Measurements from ENCODE around the gene TPSAB1. TPM values are rescaled to one million over a fixed set of nuclear protein-coding genes. Genes with fewer than 3 reads are reported as not detected.
A peak's percentile ranks its signal among the peaks of the same experiment; 100 is the strongest.

The TPSAB1 gene
- total RNA-seq, 1 donor from 2014 or later = not detected

GRCh38 chr16:1199347-1200013 lies 41.0 kb upstream of the TPSAB1 start:
- no peak for FAIRE-seq
- H3K27me3 Mint-ChIP-seq (ENCODE audit: low read depth, unreplicated experiment) = peaks cover 11% of the 10 kb centered on the region
- DNase-seq (ENCODE audit: low read depth) = no peak
- Histone ChIP-seq H3K4me3 (ENCODE audit: insufficient read depth, low read depth, low read length) (no peak overlapping the region), H3K27ac (ENCODE audit: low read depth, low read length) (no peak overlapping the region), H4K20me1 (ENCODE audit: insufficient read depth, low read length) (peaks cover 18% of the 10 kb centered on the region), H3K79me2 (ENCODE audit: insufficient read depth, low read length) (no peaks in the 10 kb centered on the region), H3K9ac (ENCODE audit: low read length) (no peak overlapping the region), H3K4me2 (ENCODE audit: low read length) (no peak overlapping the region), H3K36me3 (ENCODE audit: insufficient read depth, low read length) (no peaks in the 10 kb centered on the region), H3K9me3 (ENCODE audit: insufficient read depth, low read depth, low read length) (no peaks in the 10 kb centered on the region), H3K4me1 (ENCODE audit: insufficient read depth, low read length) (peaks cover 2% of the 10 kb centered on the region), H3K27me3 (ENCODE audit: insufficient read depth, low read length) (no peaks in the 10 kb centered on the region), H2AFZ (ENCODE audit: low read depth, low read length) (no peak overlapping the region)
- H3K9me3 Mint-ChIP-seq (ENCODE audit: unreplicated experiment) = no peaks in the 10 kb centered on the region
- H3K4me3 Mint-ChIP-seq (ENCODE audit: unreplicated experiment) = peak overlapping the region; percentile 64
- TF ChIP-seq CTCF (IDR thresholded peaks at IDR 0.05; ENCODE audit: insufficient read depth, low read depth, low read length) (no peak), EZH2 (IDR thresholded peaks at IDR 0.05; ENCODE audit: insufficient read depth, low read length) (no peak)
- H3K4me1 Mint-ChIP-seq (ENCODE audit: low read depth, unreplicated experiment) = no peaks in the 10 kb centered on the region
- H3K36me3 Mint-ChIP-seq (ENCODE audit: low read depth, unreplicated experiment) = peaks cover 6% of the 10 kb centered on the region
- H3K27ac Mint-ChIP-seq (ENCODE audit: unreplicated experiment) = no peak overlapping the region

GRCh38 chr16:1200014-1200627 lies 40.4 kb upstream of the TPSAB1 start:
- no peak overlapping the region for H3K27ac ChIP-seq (ENCODE audit: low read depth, low read length)
- no peak overlapping the region for H3K9ac ChIP-seq (ENCODE audit: low read length)
- H3K9me3 Mint-ChIP-seq (ENCODE audit: unreplicated experiment) = no peaks in the 10 kb centered on the region
- H3K27me3 ChIP-seq (ENCODE audit: insufficient read depth, low read length) = no peaks in the 10 kb centered on the region
- no peaks in the 10 kb centered on the region for H3K79me2 ChIP-seq (ENCODE audit: insufficient read depth, low read length)
- no peaks in the 10 kb centered on the region for H3K36me3 ChIP-seq (ENCODE audit: insufficient read depth, low read length)
- H3K4me3 ChIP-seq (ENCODE audit: insufficient read depth, low read depth, low read length) = no peak overlapping the region
- no peak overlapping the region for H3K27ac Mint-ChIP-seq (ENCODE audit: unreplicated experiment)
- FAIRE-seq (no peak), DNase-seq (ENCODE audit: low read depth) (no peak)
- H3K9me3 ChIP-seq (ENCODE audit: insufficient read depth, low read depth, low read length) = no peaks in the 10 kb centered on the region
- no peaks in the 10 kb centered on the region for H3K4me1 Mint-ChIP-seq (ENCODE audit: low read depth, unreplicated experiment)
- no peaks in the 10 kb centered on the region for H3K4me1 ChIP-seq (ENCODE audit: insufficient read depth, low read length)
- peaks cover 17% of the 10 kb centered on the region for H4K20me1 ChIP-seq (ENCODE audit: insufficient read depth, low read length)
- peaks cover 6% of the 10 kb centered on the region for H3K36me3 Mint-ChIP-seq (ENCODE audit: low read depth, unreplicated experiment)
- no peak overlapping the region for H2AFZ ChIP-seq (ENCODE audit: low read depth, low read length)
- TF ChIP-seq CTCF (IDR thresholded peaks at IDR 0.05; ENCODE audit: insufficient read depth, low read depth, low read length) (no peak), EZH2 (IDR thresholded peaks at IDR 0.05; ENCODE audit: insufficient read depth, low read length) (no peak)
- H3K27me3 Mint-ChIP-seq (ENCODE audit: low read depth, unreplicated experiment) = peaks cover 11% of the 10 kb centered on the region
- no peak overlapping the region for H3K4me2 ChIP-seq (ENCODE audit: low read length)
- peak overlapping the region; percentile 64 for H3K4me3 Mint-ChIP-seq (ENCODE audit: unreplicated experiment)

- DNase-seq (ENCODE audit: low read depth) = no peak
- H3K27me3 Mint-ChIP-seq (ENCODE audit: low read depth, unreplicated experiment) = peaks cover 14% of the 10 kb centered on the region
- Histone ChIP-seq H4K20me1 (ENCODE audit: insufficient read depth, low read length) (peaks cover 15% of the 10 kb centered on the region), H3K9me3 (ENCODE audit: insufficient read depth, low read depth, low read length) (no peaks in the 10 kb centered on the region), H3K79me2 (ENCODE audit: insufficient read depth, low read length) (no peaks in the 10 kb centered on the region), H3K36me3 (ENCODE audit: insufficient read depth, low read length) (no peaks in the 10 kb centered on the region), H3K9ac (ENCODE audit: low read length) (no peak overlapping the region), H3K4me3 (ENCODE audit: insufficient read depth, low read depth, low read length) (no peak overlapping the region), H2AFZ (ENCODE audit: low read depth, low read length) (no peak overlapping the region), H3K27me3 (ENCODE audit: insufficient read depth, low read length) (no peaks in the 10 kb centered on the region), H3K27ac (ENCODE audit: low read depth, low read length) (no peak overlapping the region), H3K4me2 (ENCODE audit: low read length) (no peak overlapping the region), H3K4me1 (ENCODE audit: insufficient read depth, low read length) (no peaks in the 10 kb centered on the region)
- no peak for FAIRE-seq
- TF ChIP-seq CTCF (IDR thresholded peaks at IDR 0.05; ENCODE audit: insufficient read depth, low read depth, low read length) (no peak), EZH2 (IDR thresholded peaks at IDR 0.05; ENCODE audit: insufficient read depth, low read length) (no peak)
- no peaks in the 10 kb centered on the region for H3K4me1 Mint-ChIP-seq (ENCODE audit: low read depth, unreplicated experiment)
- H3K4me3 Mint-ChIP-seq (ENCODE audit: unreplicated experiment) = no peak overlapping the region
- H3K36me3 Mint-ChIP-seq (ENCODE audit: low read depth, unreplicated experiment) = peaks cover 9% of the 10 kb centered on the region
- H3K27ac Mint-ChIP-seq (ENCODE audit: unreplicated experiment) = no peak overlapping the region
- no peaks in the 10 kb centered on the region for H3K9me3 Mint-ChIP-seq (ENCODE audit: unreplicated experiment)
Measured at GRCh38 chr16:1201444-1201843, 39.1 kb upstream of the TPSAB1 start.
